ENCODE data around the gene ARHGAP42. TPM values are rescaled to one million over a fixed set of nuclear protein-coding genes. Genes with fewer than 3 reads are reported as not detected.
A peak's percentile ranks its signal among the peaks of the same experiment; 100 is the strongest.

Gene ARHGAP42
- polyA plus RNA-seq, 4 donors, result 26.0 to 39.5 (median 26.4) TPM

GRCh38 chr11:100681064-100681502 is 6.0 kb upstream of the ARHGAP42 start:
- no peak for DNase-seq (ENCODE audit: low read depth in 4 of 4, low spot score in 3 of 4)

GRCh38 chr11:100682247-100682969 is 4.7 kb upstream of the ARHGAP42 start:
- DNase-seq (ENCODE audit: low read depth in 4 of 4, low spot score in 3 of 4), result no peak

GRCh38 chr11:100683126-100683525 is 4.0 kb upstream of the ARHGAP42 start:
- no peak for DNase-seq (ENCODE audit: low read depth in 4 of 4, low spot score in 3 of 4)

GRCh38 chr11:100684101-100685065 is 2.7 kb upstream of the ARHGAP42 start:
- no peak for DNase-seq (ENCODE audit: low read depth in 4 of 4, low spot score in 3 of 4)

GRCh38 chr11:100686476-100687053 is 523 bp upstream of the ARHGAP42 start:
- DNase-seq (ENCODE audit: low read depth in 4 of 4, low spot score in 3 of 4), result no peak

GRCh38 chr11:100687630-100688395 is 725 bp downstream of the ARHGAP42 start:
- DNase-seq (ENCODE audit: low read depth in 4 of 4, low spot score in 3 of 4), result peak; percentile 67 to 78 (median 70)

GRCh38 chr11:100689141-100689540 is 2.1 kb downstream of the ARHGAP42 start:
- DNase-seq (ENCODE audit: low read depth in 4 of 4, low spot score in 3 of 4), result no peak

GRCh38 chr11:100691896-100692653 is 5.0 kb downstream of the ARHGAP42 start:
- DNase-seq (ENCODE audit: low read depth in 4 of 4, low spot score in 3 of 4), result no peak

- no peak for DNase-seq (ENCODE audit: low read depth in 4 of 4, low spot score in 3 of 4)
Observed at GRCh38 chr11:100695911-100696310, 8.8 kb downstream of the ARHGAP42 start.

- DNase-seq (ENCODE audit: low read depth in 4 of 4, low spot score in 3 of 4), result no peak
Observed at GRCh38 chr11:100703139-100703538, 16.1 kb downstream of the ARHGAP42 start.

- no peak for DNase-seq (ENCODE audit: low read depth in 4 of 4, low spot score in 3 of 4)
Observed at GRCh38 chr11:100703801-100704575, 16.9 kb downstream of the ARHGAP42 start.

GRCh38 chr11:100705447-100705846 is 18.4 kb downstream of the ARHGAP42 start:
- DNase-seq (ENCODE audit: low read depth in 4 of 4, low spot score in 3 of 4), result no peak

- no peak for DNase-seq (ENCODE audit: low read depth in 4 of 4, low spot score in 3 of 4)
Observed at GRCh38 chr11:100706179-100706578, 19.1 kb downstream of the ARHGAP42 start.

GRCh38 chr11:100709233-100709957 is 22.3 kb downstream of the ARHGAP42 start:
- no peak for DNase-seq (ENCODE audit: low read depth in 4 of 4, low spot score in 3 of 4)

GRCh38 chr11:100711984-100712383 is 24.9 kb downstream of the ARHGAP42 start:
- DNase-seq (ENCODE audit: low read depth in 4 of 4, low spot score in 3 of 4), result no peak

- no peak for DNase-seq (ENCODE audit: low read depth in 4 of 4, low spot score in 3 of 4)
Observed at GRCh38 chr11:100712583-100712982, 25.5 kb downstream of the ARHGAP42 start.

GRCh38 chr11:100715165-100715761 is 28.2 kb downstream of the ARHGAP42 start:
- no peak for DNase-seq (ENCODE audit: low read depth in 4 of 4, low spot score in 3 of 4)

GRCh38 chr11:100716838-100717237 is 29.8 kb downstream of the ARHGAP42 start:
- no peak for DNase-seq (ENCODE audit: low read depth in 4 of 4, low spot score in 3 of 4)

All from left renal pelvis (tissue), 4 donors.